K562 (cell line): ENCODE measurements around the gene TSPAN3. TPM values are rescaled to one million over a fixed set of nuclear protein-coding genes. Genes with fewer than 3 reads are reported as not detected.

Experiments used
- BMI1 ChIP-seq: fragments of 150-350 bp; IDR thresholded peaks from 2 replicates; pipeline ENCODE4 v1.6.1; 2014; ENCODE audit warnings: low read length
- BRD9 ChIP-seq: fragments of 450-650 bp; IDR thresholded peaks from 2 replicates; pipeline ENCODE4 v1.6.1; 2018; ENCODE audit warnings: low read depth; ENCODE audit not compliant: partially characterized antibody
- FOS ChIP-seq: IDR thresholded peaks from 3 replicates; pipeline ENCODE4 v1.6.1; 2011; ENCODE audit not compliant: insufficient read length; ENCODE audit errors: extremely low read depth
- HBP1 ChIP-seq: fragments of 450-650 bp; formaldehyde crosslinking; IDR thresholded peaks from 2 replicates; pipeline ENCODE4 v1.4.0; 2022; ENCODE audit warnings: missing genetic modification characterization
- HNRNPL ChIP-seq: fragments of 200-400 bp; formaldehyde crosslinking; IDR thresholded peaks from 2 replicates; pipeline ENCODE4 v1.6.1; 2017; ENCODE audit warnings: low read depth, mild to moderate bottlenecking, low read length
- KDM2B ChIP-seq: fragments of 250-450 bp; sonication (Bioruptor Pico); IDR thresholded peaks from 2 replicates; pipeline ENCODE4 v1.8.0; 2021; ENCODE audit warnings: mild to moderate bottlenecking, moderate library complexity
- NEUROD1 ChIP-seq: fragments of 150-350 bp; IDR thresholded peaks from 2 replicates; pipeline ENCODE4 v1.6.1; 2014; ENCODE audit warnings: borderline replicate concordance, low read length, low read depth; ENCODE audit not compliant: partially characterized antibody
- RB1 ChIP-seq: fragments of 450-650 bp; IDR thresholded peaks from 2 replicates; pipeline ENCODE4 v1.6.1; 2017; ENCODE audit warnings: low read depth, mild to moderate bottlenecking
- SMAD1 ChIP-seq: fragments of 150-350 bp; IDR thresholded peaks from 2 replicates; pipeline ENCODE4 v1.6.1; 2014; ENCODE audit warnings: low read length, low read depth; ENCODE audit not compliant: partially characterized antibody
- SNRNP70 ChIP-seq: fragments of 200-400 bp; formaldehyde crosslinking; optimal IDR thresholded peaks from 2 replicates; pipeline ENCODE3; 2017; ENCODE audit warnings: low read depth, low read length
- TBP ChIP-seq: optimal IDR thresholded peaks from 2 replicates; pipeline ENCODE3; 2011; ENCODE audit warnings: low read depth, low read length, improper control_type of control experiment
- TEAD4 ChIP-seq, 2 experiments: sonication (generic) in 1 of 2; formaldehyde crosslinking in 1 of 2; IDR thresholded peaks; 2 replicates each; pipeline versions ENCODE4 v1.6.1 to v1.8.0; 2012 to 2022; ENCODE audit warnings: borderline replicate concordance in 1 of 2, inconsistent platforms in 1 of 2, low read length in 1 of 2, mild to moderate bottlenecking in 1 of 2, missing genetic modification reagents in 1 of 2
- ZFPM2 ChIP-seq: fragments of 250-450 bp; sonication (Bioruptor Pico); IDR thresholded peaks from 2 replicates; pipeline ENCODE4 v1.5.1; 2022; ENCODE audit warnings: mild to moderate bottlenecking
- ZNF174 ChIP-seq: fragments of 250-450 bp; sonication (Bioruptor Pico); IDR thresholded peaks from 2 replicates; pipeline ENCODE4 v1.4.0; 2020; ENCODE audit warnings: mild to moderate bottlenecking
- ZNF511 ChIP-seq: sonication (generic); formaldehyde crosslinking; IDR thresholded peaks from 2 replicates; pipeline ENCODE4 v1.8.0; 2022; ENCODE audit warnings: mild to moderate bottlenecking, missing genetic modification reagents
- polyA plus RNA-seq, 8 experiments: library from polyadenylated mRNA; depleted of rRNA in 4 of 8; stranded (reverse) in 5 of 8; unstranded in 3 of 8; fragments of >200 nt; fragmentation: Nextera tagmentation in 2 of 8; fragmentation: Illumina TruSeq in 1 of 8; extraction: Ambion mirVana in 2 of 8; extraction: Trizol in 1 of 8; gene quantifications; 2 replicates each; pipeline versions ENCODE4 v1.2.1 to v1.2.3, GENCODE V29; 2011 to 2014; ENCODE audit warnings: inconsistent platforms in 1 of 8, missing spikeins in 1 of 8
- total RNA-seq, 7 experiments: library from RNA; depleted of rRNA in 6 of 7; stranded (reverse); fragments of >200 nt in 6 of 7; fragmentation: Illumina TruSeq in 2 of 7; extraction: Trizol in 2 of 7; gene quantifications; 2 replicates each; pipeline versions ENCODE4 v1.2.1 to v1.2.3, GENCODE V29; 2011 to 2021; ENCODE audit warnings: low replicate concordance in 1 of 7
- TF ChIP-seq, protein P1 (sequence below): fragments of 450-650 bp; IDR thresholded peaks from 2 replicates; pipeline ENCODE4 v1.6.1; 2016
- TF ChIP-seq, protein P2 (sequence below): fragments of 200-800 bp; sonication (Bioruptor generic); IDR thresholded peaks from 2 replicates; pipeline ENCODE4 v1.6.1; 2017; ENCODE audit warnings: missing genetic modification characterization, missing compliant biosample characterization
- TF ChIP-seq, protein P3 (sequence below): fragments of 450-650 bp; IDR thresholded peaks from 2 replicates; pipeline ENCODE4 v1.6.1; 2017; ENCODE audit warnings: antibody characterized with exemption, mild to moderate bottlenecking

Gene TSPAN3
- total and polyA plus RNA-seq, 9 of the 15 experiments (the other 6 are each of a cell fraction or from before 2014, with no cell fraction given): 14.3 to 144 (median 71.1) TPM

- TF ChIP-seq, protein P1, sequence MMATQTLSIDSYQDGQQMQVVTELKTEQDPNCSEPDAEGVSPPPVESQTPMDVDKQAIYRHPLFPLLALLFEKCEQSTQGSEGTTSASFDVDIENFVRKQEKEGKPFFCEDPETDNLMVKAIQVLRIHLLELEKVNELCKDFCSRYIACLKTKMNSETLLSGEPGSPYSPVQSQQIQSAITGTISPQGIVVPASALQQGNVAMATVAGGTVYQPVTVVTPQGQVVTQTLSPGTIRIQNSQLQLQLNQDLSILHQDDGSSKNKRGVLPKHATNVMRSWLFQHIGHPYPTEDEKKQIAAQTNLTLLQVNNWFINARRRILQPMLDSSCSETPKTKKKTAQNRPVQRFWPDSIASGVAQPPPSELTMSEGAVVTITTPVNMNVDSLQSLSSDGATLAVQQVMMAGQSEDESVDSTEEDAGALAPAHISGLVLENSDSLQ: no peak
- TF ChIP-seq ZFPM2 (no peak), HBP1 (no peak), NEUROD1 (peak; percentile 89), RB1 (peak; percentile 67), BRD9 (no peak), ZNF511 (peak; percentile 9; the same call in 1 of the 2 replicates), SMAD1 (no peak), FOS (peak; percentile 19), KDM2B (CRISPR knock-in tag) (peak; percentile 76; the same call in 1 of the 2 replicates), HNRNPL (no peak), ZNF174 (CRISPR knock-in tag) (no peak), TEAD4 (IDR thresholded peaks at IDR 0.05; ENCODE audit: low read length) (no peak), TEAD4 (CRISPR knock-in tag; IDR thresholded peaks at IDR 0.05; ENCODE audit: borderline replicate concordance) (no peak), BMI1 (no peak), TBP (peak; percentile 52), SNRNP70 (no peak)
- TF ChIP-seq, protein P2, sequence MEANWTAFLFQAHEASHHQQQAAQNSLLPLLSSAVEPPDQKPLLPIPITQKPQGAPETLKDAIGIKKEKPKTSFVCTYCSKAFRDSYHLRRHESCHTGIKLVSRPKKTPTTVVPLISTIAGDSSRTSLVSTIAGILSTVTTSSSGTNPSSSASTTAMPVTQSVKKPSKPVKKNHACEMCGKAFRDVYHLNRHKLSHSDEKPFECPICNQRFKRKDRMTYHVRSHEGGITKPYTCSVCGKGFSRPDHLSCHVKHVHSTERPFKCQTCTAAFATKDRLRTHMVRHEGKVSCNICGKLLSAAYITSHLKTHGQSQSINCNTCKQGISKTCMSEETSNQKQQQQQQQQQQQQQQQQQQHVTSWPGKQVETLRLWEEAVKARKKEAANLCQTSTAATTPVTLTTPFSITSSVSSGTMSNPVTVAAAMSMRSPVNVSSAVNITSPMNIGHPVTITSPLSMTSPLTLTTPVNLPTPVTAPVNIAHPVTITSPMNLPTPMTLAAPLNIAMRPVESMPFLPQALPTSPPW (CRISPR knock-in tag): peak; percentile 94
- TF ChIP-seq, protein P3, sequence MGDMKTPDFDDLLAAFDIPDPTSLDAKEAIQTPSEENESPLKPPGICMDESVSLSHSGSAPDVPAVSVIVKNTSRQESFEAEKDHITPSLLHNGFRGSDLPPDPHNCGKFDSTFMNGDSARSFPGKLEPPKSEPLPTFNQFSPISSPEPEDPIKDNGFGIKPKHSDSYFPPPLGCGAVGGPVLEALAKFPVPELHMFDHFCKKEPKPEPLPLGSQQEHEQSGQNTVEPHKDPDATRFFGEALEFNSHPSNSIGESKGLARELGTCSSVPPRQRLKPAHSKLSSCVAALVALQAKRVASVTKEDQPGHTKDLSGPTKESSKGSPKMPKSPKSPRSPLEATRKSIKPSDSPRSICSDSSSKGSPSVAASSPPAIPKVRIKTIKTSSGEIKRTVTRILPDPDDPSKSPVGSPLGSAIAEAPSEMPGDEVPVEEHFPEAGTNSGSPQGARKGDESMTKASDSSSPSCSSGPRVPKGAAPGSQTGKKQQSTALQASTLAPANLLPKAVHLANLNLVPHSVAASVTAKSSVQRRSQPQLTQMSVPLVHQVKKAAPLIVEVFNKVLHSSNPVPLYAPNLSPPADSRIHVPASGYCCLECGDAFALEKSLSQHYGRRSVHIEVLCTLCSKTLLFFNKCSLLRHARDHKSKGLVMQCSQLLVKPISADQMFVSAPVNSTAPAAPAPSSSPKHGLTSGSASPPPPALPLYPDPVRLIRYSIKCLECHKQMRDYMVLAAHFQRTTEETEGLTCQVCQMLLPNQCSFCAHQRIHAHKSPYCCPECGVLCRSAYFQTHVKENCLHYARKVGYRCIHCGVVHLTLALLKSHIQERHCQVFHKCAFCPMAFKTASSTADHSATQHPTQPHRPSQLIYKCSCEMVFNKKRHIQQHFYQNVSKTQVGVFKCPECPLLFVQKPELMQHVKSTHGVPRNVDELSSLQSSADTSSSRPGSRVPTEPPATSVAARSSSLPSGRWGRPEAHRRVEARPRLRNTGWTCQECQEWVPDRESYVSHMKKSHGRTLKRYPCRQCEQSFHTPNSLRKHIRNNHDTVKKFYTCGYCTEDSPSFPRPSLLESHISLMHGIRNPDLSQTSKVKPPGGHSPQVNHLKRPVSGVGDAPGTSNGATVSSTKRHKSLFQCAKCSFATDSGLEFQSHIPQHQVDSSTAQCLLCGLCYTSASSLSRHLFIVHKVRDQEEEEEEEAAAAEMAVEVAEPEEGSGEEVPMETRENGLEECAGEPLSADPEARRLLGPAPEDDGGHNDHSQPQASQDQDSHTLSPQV: 0 out of 2 replicates have a peak, but pooled peaks have one; percentile 10
Observed at GRCh38 chr15:77070495-77071304, at the start of gene TSPAN3 (continued).
